Gastrocnemius medialis (tissue), 4 donors: Measurements from ENCODE around the gene DTNB. TPM values are rescaled to one million over a fixed set of nuclear protein-coding genes. Genes with fewer than 3 reads are reported as not detected.

Experiments used
- ATAC-seq, 2 donors: fragments of 150-250 bp; one replicate each; pipeline ENCODE4 v1.9.1; 2016
- DNase-seq, 2 donors: peaks; one replicate each; pipeline ENCODE4 v3.0.0-alpha.2; 2019
- H3K27ac ChIP-seq, 4 donors: fragments of 200-600 bp; sonication (generic); 1 replicate in 1 of 4; 2 replicates in 3 of 4; pipeline ENCODE4 v1.5.1; 2016 to 2018; ENCODE audit warnings: mild to moderate bottlenecking in 2 of 4, moderate library complexity in 1 of 4
- H3K27me3 ChIP-seq, 3 donors: fragments of 200-600 bp; sonication (generic) in 2 of 3; 1 replicate in 1 of 3; 2 replicates in 2 of 3; pipeline versions ENCODE4 v1.5.1 to v1.6.0; 2016 to 2019; ENCODE audit warnings: mild to moderate bottlenecking in 1 of 3, moderate library complexity in 1 of 3
- H3K36me3 ChIP-seq, 2 donors: fragments of 200-600 bp; sonication (generic) in 1 of 2; one replicate each; pipeline ENCODE4 v1.5.1; 2017 to 2018
- H3K4me1 ChIP-seq, 2 donors: fragments of 200-600 bp; sonication (generic) in 1 of 2; one replicate each; pipeline ENCODE4 v1.5.1; 2016 to 2017; ENCODE audit warnings: mild to moderate bottlenecking in 2 of 2
- H3K4me3 ChIP-seq, 4 donors: fragments of 200-600 bp; sonication (generic) in 3 of 4; 1 replicate in 1 of 4; 2 replicates in 3 of 4; pipeline ENCODE4 v1.5.1; 2016 to 2019; ENCODE audit warnings: mild to moderate bottlenecking in 2 of 4
- H3K9me3 ChIP-seq, 3 donors: fragments of 200-600 bp; sonication (generic) in 2 of 3; 1 replicate in 1 of 3; 2 replicates in 2 of 3; pipeline ENCODE4 v1.5.1; 2016 to 2019
- POLR2A ChIP-seq, 2 donors: fragments of 450-650 bp; IDR thresholded peaks; one replicate each; pipeline ENCODE4 v1.6.1; 2017; ENCODE audit warnings: antibody characterized with exemption in 2 of 2, mild to moderate bottlenecking in 2 of 2, moderate library complexity in 2 of 2
- in situ Hi-C, 4 donors: fragments of 200-750 bp; cut with MboI; loops; one replicate each; pipeline versions ENCODE4 v1.15.0 to v1.8.0; 2017; ENCODE audit warnings: low sequenced_read_pairs in 4 of 4
- intact Hi-C: fragments of 100-400 bp; cut with DNase I; formaldehyde crosslinking; loops from one replicate; pipeline ENCODE4 v1.15.1; 2023; ENCODE audit warnings: low total_unique reads
- total RNA-seq, 4 donors: library from RNA; depleted of rRNA; stranded (reverse); fragments of >200 nt; gene quantifications; one replicate each; pipeline versions ENCODE4 v1.1.0 to v1.2.3, GENCODE V29; 2016
- TF ChIP-seq, protein P1 (sequence below), 5 experiments: fragments of 450-650 bp in 3 of 5; fragments of 200-600 bp in 2 of 5; sonication (generic) in 2 of 5; IDR thresholded peaks in 4 of 5; conservative IDR thresholded peaks in 1 of 5; 1 replicate in 4 of 5; 2 replicates in 1 of 5; pipeline ENCODE4 v1.5.1; 2016 to 2019; ENCODE audit warnings: antibody characterized with exemption in 5 of 5, mild to moderate bottlenecking in 3 of 5, moderate library complexity in 3 of 5

DTNB gene
- total RNA-seq, 4 donors from 2014 or later: 1.0 to 6.6 (median 4.1) TPM

DNA sequence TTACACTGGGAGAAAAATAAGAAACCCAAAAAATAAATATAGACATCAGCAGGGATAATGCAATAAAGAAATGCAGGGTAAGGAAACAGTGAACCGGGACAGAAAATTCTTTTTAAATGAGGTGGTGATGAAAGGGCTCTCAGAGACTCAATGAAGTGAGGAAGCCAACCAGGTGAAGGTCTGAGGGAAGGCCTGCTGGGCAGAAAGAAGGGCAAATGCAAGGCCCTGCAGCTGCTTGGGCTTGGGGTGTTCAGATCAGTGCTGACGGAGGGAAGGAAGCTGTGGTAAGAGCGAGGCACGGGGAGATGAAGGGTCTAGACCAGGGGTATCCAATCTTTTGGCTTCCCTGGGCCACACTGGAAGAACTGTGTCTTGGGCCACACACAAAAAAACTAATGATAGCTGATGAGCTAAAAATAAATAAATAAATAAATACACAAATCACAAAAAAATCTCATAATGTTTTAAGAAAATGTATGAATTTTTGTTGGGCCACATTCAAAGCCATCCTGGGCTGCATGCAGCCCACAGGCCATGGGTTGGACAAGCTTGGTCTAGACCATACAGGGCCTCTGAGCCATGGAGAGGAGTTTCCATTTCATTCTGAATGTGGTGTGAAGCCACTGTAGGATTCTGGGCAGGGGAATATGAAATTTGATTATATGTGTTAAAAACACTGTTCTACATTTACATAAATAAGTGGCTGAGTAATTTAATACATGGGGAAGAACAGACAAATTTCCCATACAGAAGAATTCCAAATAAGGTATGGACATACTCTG is 235.3 kb downstream of the DTNB start:
- H3K27ac ChIP-seq: no peak overlapping the region
- no peak overlapping the region for H3K4me3 ChIP-seq
- H3K9me3 ChIP-seq: no peaks in the 10 kb centered on the region
- no peaks in the 10 kb centered on the region for H3K27me3 ChIP-seq
- in situ Hi-C loops: no loop called here
- DNase-seq: no peak
- no peak for ATAC-seq
- intact Hi-C loops: no loop called here
- H3K4me1 ChIP-seq: no peaks in the 10 kb centered on the region
- TF ChIP-seq, protein P1, sequence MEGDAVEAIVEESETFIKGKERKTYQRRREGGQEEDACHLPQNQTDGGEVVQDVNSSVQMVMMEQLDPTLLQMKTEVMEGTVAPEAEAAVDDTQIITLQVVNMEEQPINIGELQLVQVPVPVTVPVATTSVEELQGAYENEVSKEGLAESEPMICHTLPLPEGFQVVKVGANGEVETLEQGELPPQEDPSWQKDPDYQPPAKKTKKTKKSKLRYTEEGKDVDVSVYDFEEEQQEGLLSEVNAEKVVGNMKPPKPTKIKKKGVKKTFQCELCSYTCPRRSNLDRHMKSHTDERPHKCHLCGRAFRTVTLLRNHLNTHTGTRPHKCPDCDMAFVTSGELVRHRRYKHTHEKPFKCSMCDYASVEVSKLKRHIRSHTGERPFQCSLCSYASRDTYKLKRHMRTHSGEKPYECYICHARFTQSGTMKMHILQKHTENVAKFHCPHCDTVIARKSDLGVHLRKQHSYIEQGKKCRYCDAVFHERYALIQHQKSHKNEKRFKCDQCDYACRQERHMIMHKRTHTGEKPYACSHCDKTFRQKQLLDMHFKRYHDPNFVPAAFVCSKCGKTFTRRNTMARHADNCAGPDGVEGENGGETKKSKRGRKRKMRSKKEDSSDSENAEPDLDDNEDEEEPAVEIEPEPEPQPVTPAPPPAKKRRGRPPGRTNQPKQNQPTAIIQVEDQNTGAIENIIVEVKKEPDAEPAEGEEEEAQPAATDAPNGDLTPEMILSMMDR (IDR thresholded peaks at IDR 0.05 in 4 of 5, conservative IDR thresholded peaks at IDR 0.05 in 1 of 5): no peak
- no peak for TF ChIP-seq POLR2A (IDR thresholded peaks at IDR 0.05)
- no peaks in the 10 kb centered on the region for H3K36me3 ChIP-seq

GRCh38 chr2:25435421-25435820 is 238.0 kb downstream of the DTNB start:
- Histone ChIP-seq H3K27ac (no peak overlapping the region), H3K4me1 (no peaks in the 10 kb centered on the region), H3K9me3 (no peaks in the 10 kb centered on the region), H3K36me3 (no peaks in the 10 kb centered on the region), H3K4me3 (no peak overlapping the region), H3K27me3 (no peaks in the 10 kb centered on the region)
- DNase-seq (no peak), ATAC-seq (no peak)
- intact Hi-C loops: no loop called here
- in situ Hi-C loops: no loop called here
- TF ChIP-seq, protein P1 (IDR thresholded peaks at IDR 0.05 in 4 of 5, conservative IDR thresholded peaks at IDR 0.05 in 1 of 5): no peak
- no peak for TF ChIP-seq POLR2A (IDR thresholded peaks at IDR 0.05)

GRCh38 chr2:25431604-25432003 is 241.8 kb downstream of the DTNB start:
- DNase-seq: no peak
- no peaks in the 10 kb centered on the region for H3K27me3 ChIP-seq
- ATAC-seq: no peak
- no peak overlapping the region for H3K4me3 ChIP-seq
- H3K36me3 ChIP-seq: no peaks in the 10 kb centered on the region
- intact Hi-C loops (no loop called here), in situ Hi-C loops (no loop called here)
- H3K4me1 ChIP-seq: no peaks in the 10 kb centered on the region
- no peak overlapping the region for H3K27ac ChIP-seq
- TF ChIP-seq, protein P1 (IDR thresholded peaks at IDR 0.05 in 4 of 5, conservative IDR thresholded peaks at IDR 0.05 in 1 of 5): no peak
- TF ChIP-seq POLR2A (IDR thresholded peaks at IDR 0.05): no peak
- H3K9me3 ChIP-seq: no peaks in the 10 kb centered on the region

DNA sequence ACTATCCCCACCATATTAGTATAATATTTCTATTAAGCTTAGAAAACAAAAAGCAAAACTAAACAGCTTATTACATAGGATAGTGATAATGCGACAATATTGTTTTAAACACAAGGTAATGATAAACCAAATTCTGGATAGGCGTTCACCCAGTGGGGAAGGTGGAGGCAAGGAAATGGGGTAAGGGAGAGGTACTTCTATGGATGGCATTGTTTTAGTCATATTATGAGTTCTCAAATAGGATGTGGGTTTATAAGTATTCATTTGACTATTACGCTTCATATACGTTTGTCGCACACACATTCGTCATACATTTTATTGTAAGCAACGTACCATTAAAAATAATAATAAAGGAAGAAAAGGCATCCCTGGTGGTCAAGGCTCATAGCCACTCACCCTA is 242.8 kb downstream of the DTNB start:
- H3K4me3 ChIP-seq: no peak overlapping the region
- no peaks in the 10 kb centered on the region for H3K9me3 ChIP-seq
- H3K27me3 ChIP-seq: no peaks in the 10 kb centered on the region
- H3K36me3 ChIP-seq: no peaks in the 10 kb centered on the region
- no peaks in the 10 kb centered on the region for H3K4me1 ChIP-seq
- ATAC-seq (no peak), DNase-seq (no peak)
- TF ChIP-seq POLR2A (IDR thresholded peaks at IDR 0.05): no peak
- TF ChIP-seq, protein P1 (IDR thresholded peaks at IDR 0.05 in 4 of 5, conservative IDR thresholded peaks at IDR 0.05 in 1 of 5): no peak
- in situ Hi-C loops (no loop called here), intact Hi-C loops (no loop called here)
- H3K27ac ChIP-seq: no peak overlapping the region

GRCh38 chr2:25426326-25426725 is 247.1 kb downstream of the DTNB start:
- TF ChIP-seq, protein P1 (IDR thresholded peaks at IDR 0.05 in 4 of 5, conservative IDR thresholded peaks at IDR 0.05 in 1 of 5): no peak
- no peak for TF ChIP-seq POLR2A (IDR thresholded peaks at IDR 0.05)
- no peak overlapping the region for H3K27ac ChIP-seq
- no peak overlapping the region for H3K4me3 ChIP-seq
- H3K4me1 ChIP-seq: no peaks in the 10 kb centered on the region
- no peaks in the 10 kb centered on the region for H3K27me3 ChIP-seq
- ATAC-seq: no peak
- in situ Hi-C loops: no loop called here
- intact Hi-C loops: no loop called here
- no peaks in the 10 kb centered on the region for H3K9me3 ChIP-seq
- DNase-seq: no peak
- no peaks in the 10 kb centered on the region for H3K36me3 ChIP-seq
